Measurements from ENCODE around the gene DISC1. TPM values are rescaled to one million over a fixed set of nuclear protein-coding genes. Genes with fewer than 3 reads are reported as not detected.
"Not testable (repeated sequence)": the region's sequence is repeated elsewhere in the genome, so short reads cannot be mapped to it uniquely, and the experiment has no call there.

The DISC1 gene
- total RNA-seq, 3 donors from 2014 or later = 4.8 to 11.3 (median 8.9) TPM

GRCh38 chr1:231642618-231643017 is 16.0 kb downstream of the DISC1 start:
- intact Hi-C loops (cut with DNase I, micrococcal nuclease) = no loop called here
- no peak for ATAC-seq
- DNase-seq = no peak
- no peaks in the 10 kb centered on the region for H3K36me3 ChIP-seq (ENCODE audit: low read depth)
- TF ChIP-seq CTCF (IDR thresholded peaks at IDR 0.05) = no peak
- no peak overlapping the region for H3K4me3 ChIP-seq
- H3K4me1 ChIP-seq (ENCODE audit: low read depth) = no peaks in the 10 kb centered on the region
- H3K9me3 ChIP-seq = no peaks in the 10 kb centered on the region

- no peak for ATAC-seq
- intact Hi-C loops (cut with DNase I, micrococcal nuclease) = no loop called here
- no peak for TF ChIP-seq CTCF (IDR thresholded peaks at IDR 0.05)
- no peak for DNase-seq
- Histone ChIP-seq H3K4me3 (no peak overlapping the region), H3K4me1 (ENCODE audit: low read depth) (no peaks in the 10 kb centered on the region), H3K36me3 (ENCODE audit: low read depth) (no peaks in the 10 kb centered on the region), H3K9me3 (no peaks in the 10 kb centered on the region)
Observed at GRCh38 chr1:231643071-231643934, 16.7 kb downstream of the DISC1 start.

GRCh38 chr1:231643935-231644237 is 17.3 kb downstream of the DISC1 start:
- no peak for DNase-seq

GRCh38 chr1:231645634-231646033 is 19.0 kb downstream of the DISC1 start:
- DNase-seq; H3K4me3 ChIP-seq; intact Hi-C loops (cut with DNase I, micrococcal nuclease); H3K4me1 ChIP-seq (ENCODE audit: low read depth); H3K9me3 ChIP-seq; ATAC-seq; H3K36me3 ChIP-seq (ENCODE audit: low read depth): not testable (repeated sequence)

More at GRCh38 chr1:231643935-231644237, 17.3 kb downstream of the DISC1 start:
- H3K9me3 ChIP-seq = no peaks in the 10 kb centered on the region
- ATAC-seq = no peak
- H3K4me3 ChIP-seq = no peak overlapping the region
- intact Hi-C loops (cut with DNase I, micrococcal nuclease) = no loop called here
- H3K36me3 ChIP-seq (ENCODE audit: low read depth) = no peaks in the 10 kb centered on the region
- no peaks in the 10 kb centered on the region for H3K4me1 ChIP-seq (ENCODE audit: low read depth)
- TF ChIP-seq CTCF (IDR thresholded peaks at IDR 0.05) = no peak

GRCh38 chr1:231646165-231646564 is 19.6 kb downstream of the DISC1 start:
- intact Hi-C loops (cut with DNase I, micrococcal nuclease); ATAC-seq; DNase-seq; H3K36me3 ChIP-seq (ENCODE audit: low read depth); H3K9me3 ChIP-seq; H3K4me1 ChIP-seq (ENCODE audit: low read depth); H3K4me3 ChIP-seq: not testable (repeated sequence)

GRCh38 chr1:231651621-231652260 is 25.2 kb downstream of the DISC1 start:
- ATAC-seq; intact Hi-C loops (cut with DNase I, micrococcal nuclease); H3K36me3 ChIP-seq (ENCODE audit: low read depth); H3K9me3 ChIP-seq; H3K4me1 ChIP-seq (ENCODE audit: low read depth); H3K4me3 ChIP-seq: not testable (repeated sequence)
- peak in 2 of 3 donors; percentile 25 to 52 for DNase-seq

- ATAC-seq (no peak), DNase-seq (no peak)
- Histone ChIP-seq H3K36me3 (ENCODE audit: low read depth) (no peaks in the 10 kb centered on the region), H3K4me1 (ENCODE audit: low read depth) (peaks cover 4% of the 10 kb centered on the region), H3K9me3 (no peaks in the 10 kb centered on the region), H3K4me3 (no peak overlapping the region)
- no peak for TF ChIP-seq CTCF (IDR thresholded peaks at IDR 0.05)
- intact Hi-C loops (cut with DNase I, micrococcal nuclease) = no loop called here
Observed at GRCh38 chr1:231653632-231654031, 27.0 kb downstream of the DISC1 start.
